Vagina (tissue), 2 donors: ENCODE data around the gene IMMT.

Experiments used
- POLR2A ChIP-seq, 2 donors: fragments of 450-650 bp; IDR thresholded peaks; one replicate each; pipeline ENCODE4 v1.6.1; 2017; ENCODE audit warnings: antibody characterized with exemption in 2 of 2, mild to moderate bottlenecking in 2 of 2, moderate library complexity in 2 of 2
- TF ChIP-seq, protein P1 (sequence below), 3 experiments: fragments of 450-650 bp in 2 of 3; fragments of 200-600 bp in 1 of 3; sonication (generic) in 1 of 3; IDR thresholded peaks; one replicate each; pipeline ENCODE4 v1.5.1; 2017 to 2019; ENCODE audit warnings: antibody characterized with exemption in 3 of 3, mild to moderate bottlenecking in 2 of 3, moderate library complexity in 2 of 3

DNA sequence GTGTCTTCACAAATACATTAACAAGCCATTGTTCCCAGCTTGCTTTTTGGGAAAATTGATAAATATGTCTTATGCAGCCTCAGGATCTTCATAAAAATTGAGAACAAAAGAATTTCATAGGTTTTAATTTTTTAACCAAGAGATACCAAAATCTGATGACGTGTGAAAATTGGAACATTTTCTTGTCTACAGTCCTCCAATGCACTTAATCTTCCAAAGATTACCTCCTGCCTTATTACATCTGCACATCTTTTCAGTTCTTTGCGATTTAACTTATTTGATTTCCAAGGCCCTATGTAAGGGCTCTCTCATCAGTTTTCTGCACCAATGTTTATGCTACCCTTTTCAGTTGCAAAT lies 7.1 kb upstream of the IMMT start:
- no peak for TF ChIP-seq POLR2A (IDR thresholded peaks at IDR 0.05)
- TF ChIP-seq, protein P1, sequence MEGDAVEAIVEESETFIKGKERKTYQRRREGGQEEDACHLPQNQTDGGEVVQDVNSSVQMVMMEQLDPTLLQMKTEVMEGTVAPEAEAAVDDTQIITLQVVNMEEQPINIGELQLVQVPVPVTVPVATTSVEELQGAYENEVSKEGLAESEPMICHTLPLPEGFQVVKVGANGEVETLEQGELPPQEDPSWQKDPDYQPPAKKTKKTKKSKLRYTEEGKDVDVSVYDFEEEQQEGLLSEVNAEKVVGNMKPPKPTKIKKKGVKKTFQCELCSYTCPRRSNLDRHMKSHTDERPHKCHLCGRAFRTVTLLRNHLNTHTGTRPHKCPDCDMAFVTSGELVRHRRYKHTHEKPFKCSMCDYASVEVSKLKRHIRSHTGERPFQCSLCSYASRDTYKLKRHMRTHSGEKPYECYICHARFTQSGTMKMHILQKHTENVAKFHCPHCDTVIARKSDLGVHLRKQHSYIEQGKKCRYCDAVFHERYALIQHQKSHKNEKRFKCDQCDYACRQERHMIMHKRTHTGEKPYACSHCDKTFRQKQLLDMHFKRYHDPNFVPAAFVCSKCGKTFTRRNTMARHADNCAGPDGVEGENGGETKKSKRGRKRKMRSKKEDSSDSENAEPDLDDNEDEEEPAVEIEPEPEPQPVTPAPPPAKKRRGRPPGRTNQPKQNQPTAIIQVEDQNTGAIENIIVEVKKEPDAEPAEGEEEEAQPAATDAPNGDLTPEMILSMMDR (IDR thresholded peaks at IDR 0.05) = no peak
